Breast epithelium (tissue), 3 donors: ENCODE data around the gene OPCML.

Experiments
- POLR2AphosphoS5 ChIP-seq, 3 donors: sonication (generic); formaldehyde crosslinking; IDR thresholded peaks; one replicate each; pipeline ENCODE4 v1.6.1; 2017; ENCODE audit warnings: antibody characterized with exemption in 3 of 3
- TF ChIP-seq, protein P1 (sequence below), 3 donors: fragments of 450-650 bp; IDR thresholded peaks; one replicate each; pipeline ENCODE4 v1.5.1; 2016 to 2017; ENCODE audit warnings: antibody characterized with exemption in 3 of 3, mild to moderate bottlenecking in 3 of 3, moderate library complexity in 3 of 3

DNA sequence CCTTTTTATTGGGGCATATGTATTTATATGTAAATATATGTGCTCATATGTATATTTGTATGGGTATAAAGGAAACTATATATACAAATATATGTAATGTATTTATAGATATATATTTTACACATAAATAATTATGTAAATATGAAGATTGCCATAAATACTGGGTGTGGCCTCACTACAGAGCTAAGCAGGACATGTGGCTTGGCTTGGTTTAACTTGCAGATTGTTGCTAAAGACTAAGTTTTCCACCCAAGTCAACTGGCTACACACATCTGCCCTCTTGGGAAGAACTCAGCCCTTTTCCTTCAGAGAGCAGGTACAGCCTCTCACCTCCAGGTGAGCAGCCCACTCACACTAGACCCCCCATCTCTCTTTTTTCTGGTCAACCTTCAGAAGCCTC, 315.5 kb downstream of the OPCML start:
- no peak for TF ChIP-seq POLR2AphosphoS5 (IDR thresholded peaks at IDR 0.05)
- TF ChIP-seq, protein P1, sequence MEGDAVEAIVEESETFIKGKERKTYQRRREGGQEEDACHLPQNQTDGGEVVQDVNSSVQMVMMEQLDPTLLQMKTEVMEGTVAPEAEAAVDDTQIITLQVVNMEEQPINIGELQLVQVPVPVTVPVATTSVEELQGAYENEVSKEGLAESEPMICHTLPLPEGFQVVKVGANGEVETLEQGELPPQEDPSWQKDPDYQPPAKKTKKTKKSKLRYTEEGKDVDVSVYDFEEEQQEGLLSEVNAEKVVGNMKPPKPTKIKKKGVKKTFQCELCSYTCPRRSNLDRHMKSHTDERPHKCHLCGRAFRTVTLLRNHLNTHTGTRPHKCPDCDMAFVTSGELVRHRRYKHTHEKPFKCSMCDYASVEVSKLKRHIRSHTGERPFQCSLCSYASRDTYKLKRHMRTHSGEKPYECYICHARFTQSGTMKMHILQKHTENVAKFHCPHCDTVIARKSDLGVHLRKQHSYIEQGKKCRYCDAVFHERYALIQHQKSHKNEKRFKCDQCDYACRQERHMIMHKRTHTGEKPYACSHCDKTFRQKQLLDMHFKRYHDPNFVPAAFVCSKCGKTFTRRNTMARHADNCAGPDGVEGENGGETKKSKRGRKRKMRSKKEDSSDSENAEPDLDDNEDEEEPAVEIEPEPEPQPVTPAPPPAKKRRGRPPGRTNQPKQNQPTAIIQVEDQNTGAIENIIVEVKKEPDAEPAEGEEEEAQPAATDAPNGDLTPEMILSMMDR (IDR thresholded peaks at IDR 0.05), result no peak
